Gastrocnemius medialis (tissue), 4 donors: ENCODE measurements around the gene PSRC1. TPM values are rescaled to one million over a fixed set of nuclear protein-coding genes. Genes with fewer than 3 reads are reported as not detected.

ENCODE experiments used
- ATAC-seq, 2 donors: fragments of 150-250 bp; one replicate each; pipeline ENCODE4 v1.9.1; 2016
- DNase-seq, 2 donors: peaks; one replicate each; pipeline ENCODE4 v3.0.0-alpha.2; 2019
- H3K27ac ChIP-seq, 4 donors: fragments of 200-600 bp; sonication (generic); 1 replicate in 1 of 4; 2 replicates in 3 of 4; pipeline ENCODE4 v1.5.1; 2016 to 2018; ENCODE audit warnings: mild to moderate bottlenecking in 2 of 4, moderate library complexity in 1 of 4
- H3K27me3 ChIP-seq, 3 donors: fragments of 200-600 bp; sonication (generic) in 2 of 3; 1 replicate in 1 of 3; 2 replicates in 2 of 3; pipeline versions ENCODE4 v1.5.1 to v1.6.0; 2016 to 2019; ENCODE audit warnings: mild to moderate bottlenecking in 1 of 3, moderate library complexity in 1 of 3
- H3K36me3 ChIP-seq, 2 donors: fragments of 200-600 bp; sonication (generic) in 1 of 2; one replicate each; pipeline ENCODE4 v1.5.1; 2017 to 2018
- H3K4me1 ChIP-seq, 2 donors: fragments of 200-600 bp; sonication (generic) in 1 of 2; one replicate each; pipeline ENCODE4 v1.5.1; 2016 to 2017; ENCODE audit warnings: mild to moderate bottlenecking in 2 of 2
- H3K4me3 ChIP-seq, 4 donors: fragments of 200-600 bp; sonication (generic) in 3 of 4; 1 replicate in 1 of 4; 2 replicates in 3 of 4; pipeline ENCODE4 v1.5.1; 2016 to 2019; ENCODE audit warnings: mild to moderate bottlenecking in 2 of 4
- H3K9me3 ChIP-seq, 3 donors: fragments of 200-600 bp; sonication (generic) in 2 of 3; 1 replicate in 1 of 3; 2 replicates in 2 of 3; pipeline ENCODE4 v1.5.1; 2016 to 2019
- POLR2A ChIP-seq, 2 donors: fragments of 450-650 bp; IDR thresholded peaks; one replicate each; pipeline ENCODE4 v1.6.1; 2017; ENCODE audit warnings: antibody characterized with exemption in 2 of 2, mild to moderate bottlenecking in 2 of 2, moderate library complexity in 2 of 2
- in situ Hi-C, 4 donors: fragments of 200-750 bp; cut with MboI; loops; one replicate each; pipeline versions ENCODE4 v1.15.0 to v1.8.0; 2017; ENCODE audit warnings: low sequenced_read_pairs in 4 of 4
- intact Hi-C: fragments of 100-400 bp; cut with DNase I; formaldehyde crosslinking; loops from one replicate; pipeline ENCODE4 v1.15.1; 2023; ENCODE audit warnings: low total_unique reads
- total RNA-seq, 4 donors: library from RNA; depleted of rRNA; stranded (reverse); fragments of >200 nt; gene quantifications; one replicate each; pipeline versions ENCODE4 v1.1.0 to v1.2.3, GENCODE V29; 2016
- TF ChIP-seq, protein P1 (sequence below), 5 experiments: fragments of 450-650 bp in 3 of 5; fragments of 200-600 bp in 2 of 5; sonication (generic) in 2 of 5; IDR thresholded peaks in 4 of 5; conservative IDR thresholded peaks in 1 of 5; 1 replicate in 4 of 5; 2 replicates in 1 of 5; pipeline ENCODE4 v1.5.1; 2016 to 2019; ENCODE audit warnings: antibody characterized with exemption in 5 of 5, mild to moderate bottlenecking in 3 of 5, moderate library complexity in 3 of 5

The PSRC1 gene
- total RNA-seq, 4 donors from 2014 or later: 0.19 to 2.3 (median 0.84) TPM; not detected in 1

DNA sequence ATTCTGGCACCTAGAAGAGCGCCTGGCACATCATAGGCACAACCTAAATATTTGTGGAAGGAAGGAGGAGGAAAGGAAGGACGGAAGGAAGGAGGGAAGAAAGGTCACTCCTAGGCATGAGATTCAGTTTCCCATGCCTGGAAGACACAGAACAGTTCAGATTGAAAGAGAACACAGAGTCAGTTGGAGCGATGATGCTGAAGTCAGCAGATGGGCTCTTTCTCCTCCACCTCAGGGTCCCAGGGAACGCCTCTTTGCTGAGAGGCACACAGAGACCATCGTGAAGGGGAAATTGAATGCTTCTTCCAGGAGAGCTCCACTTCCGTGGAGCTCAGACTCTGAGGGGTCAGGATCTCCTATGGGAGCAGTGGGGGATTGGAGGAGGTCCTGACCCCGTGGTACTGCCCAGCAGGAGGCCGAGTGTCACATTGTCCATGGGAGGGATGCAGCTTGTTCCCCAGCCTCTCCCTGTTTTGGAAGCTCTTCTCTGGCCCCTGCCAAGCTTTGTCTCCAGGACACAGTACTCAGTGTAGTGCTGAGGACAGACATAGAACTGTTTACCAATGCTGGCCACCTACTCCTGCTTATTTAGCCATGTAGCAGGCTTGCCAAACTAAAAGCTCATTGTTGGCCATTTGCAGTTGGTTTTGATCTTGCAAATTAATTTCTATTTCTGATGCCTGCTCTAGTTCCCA lies 21.4 kb upstream of the PSRC1 start:
- DNase-seq (no peak), ATAC-seq (peak; percentile 25 to 54)
- Histone ChIP-seq H3K9me3 (no peaks in the 10 kb centered on the region), H3K4me3 (no peak overlapping the region), H3K4me1 (peaks cover 24 to 60% of the 10 kb centered on the region in 2 donors), H3K27ac (peak overlapping the region in 3 of 4 donors; percentile 1 to 74 (median 47)), H3K27me3 (no peaks in the 10 kb centered on the region), H3K36me3 (peaks cover 0 to 6% of the 10 kb centered on the region in 2 donors)
- in situ Hi-C loops (no loop called here), intact Hi-C loops (loop anchor here (5.0 kb wide), 1 partner anchor 48 kb away; no protein-coding TSS in a partner anchor)
- TF ChIP-seq POLR2A (IDR thresholded peaks at IDR 0.05): no peak
- TF ChIP-seq, protein P1, sequence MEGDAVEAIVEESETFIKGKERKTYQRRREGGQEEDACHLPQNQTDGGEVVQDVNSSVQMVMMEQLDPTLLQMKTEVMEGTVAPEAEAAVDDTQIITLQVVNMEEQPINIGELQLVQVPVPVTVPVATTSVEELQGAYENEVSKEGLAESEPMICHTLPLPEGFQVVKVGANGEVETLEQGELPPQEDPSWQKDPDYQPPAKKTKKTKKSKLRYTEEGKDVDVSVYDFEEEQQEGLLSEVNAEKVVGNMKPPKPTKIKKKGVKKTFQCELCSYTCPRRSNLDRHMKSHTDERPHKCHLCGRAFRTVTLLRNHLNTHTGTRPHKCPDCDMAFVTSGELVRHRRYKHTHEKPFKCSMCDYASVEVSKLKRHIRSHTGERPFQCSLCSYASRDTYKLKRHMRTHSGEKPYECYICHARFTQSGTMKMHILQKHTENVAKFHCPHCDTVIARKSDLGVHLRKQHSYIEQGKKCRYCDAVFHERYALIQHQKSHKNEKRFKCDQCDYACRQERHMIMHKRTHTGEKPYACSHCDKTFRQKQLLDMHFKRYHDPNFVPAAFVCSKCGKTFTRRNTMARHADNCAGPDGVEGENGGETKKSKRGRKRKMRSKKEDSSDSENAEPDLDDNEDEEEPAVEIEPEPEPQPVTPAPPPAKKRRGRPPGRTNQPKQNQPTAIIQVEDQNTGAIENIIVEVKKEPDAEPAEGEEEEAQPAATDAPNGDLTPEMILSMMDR (IDR thresholded peaks at IDR 0.05 in 4 of 5, conservative IDR thresholded peaks at IDR 0.05 in 1 of 5): no peak

DNA sequence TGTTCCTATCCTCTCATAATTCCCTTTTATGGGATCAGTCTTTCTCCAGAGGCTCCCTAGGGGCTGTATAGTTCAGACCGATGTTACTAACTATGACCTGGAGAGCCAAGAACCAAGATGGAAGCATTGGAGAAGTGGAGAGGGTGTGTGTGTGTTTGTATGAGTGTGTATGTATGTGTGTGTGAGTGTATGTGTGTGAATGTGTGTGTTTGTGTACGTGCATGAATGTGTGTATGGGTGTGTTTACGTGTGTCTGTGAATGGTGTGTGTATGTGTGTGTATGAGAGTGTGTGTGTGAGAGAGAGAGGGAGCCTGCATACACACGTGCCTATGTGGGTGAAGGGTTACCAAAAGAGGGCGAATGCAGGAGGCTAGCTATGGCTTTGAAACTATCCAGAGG lies 18.9 kb upstream of the PSRC1 start:
- TF ChIP-seq POLR2A (IDR thresholded peaks at IDR 0.05): no peak
- TF ChIP-seq, protein P1 (IDR thresholded peaks at IDR 0.05 in 4 of 5, conservative IDR thresholded peaks at IDR 0.05 in 1 of 5): no peak
- H3K4me3 ChIP-seq: no peak overlapping the region
- DNase-seq: no peak

DNA sequence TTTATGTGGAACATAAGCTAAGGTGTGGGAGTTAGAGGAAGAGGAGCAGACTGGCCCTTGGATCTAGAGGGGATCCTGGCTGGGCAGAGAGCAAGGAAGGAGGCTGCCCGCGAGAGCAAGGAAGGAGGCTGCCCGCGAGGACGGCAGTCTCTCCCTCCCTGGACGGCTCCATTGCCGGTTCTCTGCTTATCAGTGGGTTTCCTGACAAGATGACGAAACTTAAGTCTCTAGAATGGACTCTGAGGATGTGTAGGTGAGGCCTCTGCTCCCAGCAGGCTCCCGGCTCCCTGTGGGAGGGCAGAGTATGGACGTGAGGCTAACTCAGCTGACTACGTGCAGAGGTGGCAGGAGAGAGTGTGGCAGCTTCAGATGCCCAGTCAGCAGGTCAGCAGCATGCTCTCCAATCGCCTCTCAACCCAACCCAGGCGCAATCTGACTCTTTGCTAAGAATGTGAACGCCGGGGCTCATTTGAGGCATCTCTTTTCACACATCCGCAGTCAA lies 17.8 kb upstream of the PSRC1 start:
- in situ Hi-C loops: no loop called here

More for the DNA sequence above, 18.9 kb upstream of the PSRC1 start:
- no peaks in the 10 kb centered on the region for H3K27me3 ChIP-seq
- no peak for ATAC-seq
- H3K4me1 ChIP-seq: peaks cover 24 to 47% of the 10 kb centered on the region in 2 donors
- no peaks in the 10 kb centered on the region for H3K9me3 ChIP-seq
- intact Hi-C loops: loop anchor here (5.0 kb wide), 1 partner anchor 50 kb away; no protein-coding TSS in a partner anchor
- in situ Hi-C loops: no loop called here
- H3K36me3 ChIP-seq: no peaks in the 10 kb centered on the region
- no peak overlapping the region for H3K27ac ChIP-seq

DNA sequence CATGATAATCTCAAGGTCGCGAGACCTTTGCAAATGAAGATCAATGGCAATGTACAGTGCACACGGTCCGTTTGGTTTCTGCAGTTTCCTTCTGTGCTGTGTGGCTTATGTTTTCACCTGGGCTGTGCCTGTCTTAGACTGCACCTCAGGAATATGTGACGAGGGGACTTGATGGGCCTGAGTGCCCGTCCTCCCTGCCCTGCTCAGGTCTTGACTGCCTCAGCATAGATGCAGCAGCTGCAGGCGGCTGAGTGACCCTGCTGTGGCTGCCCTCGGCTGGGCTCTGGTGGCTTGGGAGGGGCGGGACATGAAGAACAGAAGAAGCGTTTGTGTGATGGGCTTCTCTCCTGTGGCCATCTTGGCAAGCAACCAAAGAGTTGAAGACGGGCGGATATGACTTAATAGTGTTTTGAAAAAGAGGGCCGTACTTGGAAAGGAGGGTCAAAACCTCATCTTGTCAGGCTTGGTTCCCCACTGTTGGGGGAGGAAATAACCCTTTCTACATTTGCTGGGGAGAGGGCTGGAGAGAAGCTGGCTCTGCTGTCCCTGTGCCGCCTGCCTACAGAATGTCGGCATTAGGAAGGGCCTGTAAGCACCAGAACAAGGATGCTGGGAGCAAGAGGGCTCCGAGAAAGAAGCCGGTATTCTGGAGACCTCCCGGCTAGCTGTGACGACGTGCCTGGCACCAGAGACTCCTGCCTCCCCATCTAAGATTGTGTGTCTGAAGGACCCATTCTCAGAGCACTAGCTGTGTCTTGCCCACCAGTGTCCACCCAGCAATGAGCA lies 16.8 kb upstream of the PSRC1 start:
- Histone ChIP-seq H3K4me3 (no peak overlapping the region), H3K27me3 (peaks cover 0 to 9% (median 0%) of the 10 kb centered on the region in 3 donors), H3K27ac (peak overlapping the region; percentile 15 to 72 (median 42)), H3K9me3 (no peaks in the 10 kb centered on the region), H3K4me1 (peaks cover 15 to 26% of the 10 kb centered on the region in 2 donors), H3K36me3 (no peaks in the 10 kb centered on the region)
- TF ChIP-seq POLR2A (IDR thresholded peaks at IDR 0.05): no peak
- TF ChIP-seq, protein P1 (IDR thresholded peaks at IDR 0.05 in 4 of 5, conservative IDR thresholded peaks at IDR 0.05 in 1 of 5): no peak
- DNase-seq: peak in 1 of 2 donors; percentile 46
- intact Hi-C loops (loop anchor here (2.0 to 5.0 kb wide), 2 partner anchors 15 to 53 kb away; no protein-coding TSS in a partner anchor), in situ Hi-C loops (loop anchor here in 1 of 4 donors (25.0 kb wide), 1 partner anchor 238 kb away; the partner anchor contains the start of genes GNAI3 and GPR61)
- peak in 1 of 2 donors; percentile 18 for ATAC-seq

More for the DNA sequence above, 17.8 kb upstream of the PSRC1 start:
- DNase-seq (no peak), ATAC-seq (no peak)
- H3K9me3 ChIP-seq: no peaks in the 10 kb centered on the region
- no peak for TF ChIP-seq POLR2A (IDR thresholded peaks at IDR 0.05)
- TF ChIP-seq, protein P1 (IDR thresholded peaks at IDR 0.05 in 4 of 5, conservative IDR thresholded peaks at IDR 0.05 in 1 of 5): no peak
- peaks cover 21 to 36% of the 10 kb centered on the region in 2 donors for H3K4me1 ChIP-seq
- intact Hi-C loops: loop anchor here (5.0 kb wide), 1 partner anchor 52 kb away; no protein-coding TSS in a partner anchor
- H3K27ac ChIP-seq: no peak overlapping the region
- no peak overlapping the region for H3K4me3 ChIP-seq
- no peaks in the 10 kb centered on the region for H3K36me3 ChIP-seq
- H3K27me3 ChIP-seq: peaks cover 0 to 6% (median 0%) of the 10 kb centered on the region in 3 donors
